ENCODE results near the gene NADSYN1.

NADSYN1 gene

GRCh38 chr11:71496421-71496820 lies 43.4 kb downstream of the NADSYN1 start:
- TF ChIP-seq GLIS2 (tag by site-specific recombination; IDR thresholded peaks at IDR 0.05) (no peak), SCRT1 (tag by site-specific recombination; IDR thresholded peaks at IDR 0.05; ENCODE audit: borderline replicate concordance) (no peak), SETDB1 (IDR thresholded peaks at IDR 0.05; ENCODE audit: insufficient read length, low read length) (no peak), ZNF580 (tag by site-specific recombination; IDR thresholded peaks at IDR 0.05) (no peak), ZNF785 (tag by site-specific recombination; IDR thresholded peaks at IDR 0.05) (no peak), ZBTB49 (tag by site-specific recombination; IDR thresholded peaks at IDR 0.05; ENCODE audit: low read depth) (no peak), ZBTB10 (tag by site-specific recombination; IDR thresholded peaks at IDR 0.05) (no peak), ZBTB48 (tag by site-specific recombination; IDR thresholded peaks at IDR 0.05) (no peak), ZNF280D (tag by site-specific recombination; IDR thresholded peaks at IDR 0.05) (no peak)
- Histone ChIP-seq H3K27ac (ENCODE audit: extremely low read depth, low read depth, low read length) (no peak overlapping the region), H3K36me3 (ENCODE audit: control insufficient read depth in 2 of 2, insufficient read depth in 1 of 2, low read length in 2 of 2) (peaks cover 0 to 79% of the 10 kb centered on the region in 2 experiments; a peak in 1 of 3 replicates), H3K4me1 (ENCODE audit: control insufficient read depth, insufficient read depth, low read length) (no peaks in the 10 kb centered on the region), H3K4me3 (ENCODE audit: low read depth, low read length) (no peak overlapping the region), H3K9me3 (ENCODE audit: control insufficient read depth, insufficient read depth, low read depth, low read length) (no peaks in the 10 kb centered on the region)
- CTCF ChIA-PET: no interaction called here
- POLR2A ChIA-PET: no interaction called here

GRCh38 chr11:71498091-71498490 lies 45.1 kb downstream of the NADSYN1 start:
- ChIA-PET CTCF (no interaction called here), POLR2A (no interaction called here)
- Histone ChIP-seq H3K27ac (ENCODE audit: extremely low read depth, low read depth, low read length) (no peak overlapping the region), H3K4me1 (ENCODE audit: control insufficient read depth, insufficient read depth, low read length) (no peaks in the 10 kb centered on the region), H3K4me3 (ENCODE audit: low read depth, low read length) (no peak overlapping the region), H3K36me3 (ENCODE audit: control insufficient read depth in 2 of 2, insufficient read depth in 1 of 2, low read length in 2 of 2) (peaks cover 0 to 71% of the 10 kb centered on the region in 2 experiments; a peak in 1 of 3 replicates), H3K9me3 (ENCODE audit: control insufficient read depth, insufficient read depth, low read depth, low read length) (no peaks in the 10 kb centered on the region)
- no peak for TF ChIP-seq BCL11B (tag by site-specific recombination; IDR thresholded peaks at IDR 0.05; ENCODE audit: low read depth)
- no peak for TF ChIP-seq ZBTB8A (tag by site-specific recombination; IDR thresholded peaks at IDR 0.05)
- no peak for TF ChIP-seq ZNF501 (tag by site-specific recombination; IDR thresholded peaks at IDR 0.05)
- no peak for TF ChIP-seq ZBTB10 (tag by site-specific recombination; IDR thresholded peaks at IDR 0.05)
